Measurements from ENCODE around the gene KSR2. TPM values are rescaled to one million over a fixed set of nuclear protein-coding genes. Genes with fewer than 3 reads are reported as not detected.

The KSR2 gene
- total RNA-seq, 1 donor from 2014 or later: 0.69 TPM

GRCh38 chr12:117502233-117502632 is 466.6 kb downstream of the KSR2 start:
- H3K36me3 Mint-ChIP-seq: no peaks in the 10 kb centered on the region
- H3K9me3 Mint-ChIP-seq: no peaks in the 10 kb centered on the region
- no peak overlapping the region for H3K4me3 Mint-ChIP-seq
- TF ChIP-seq, protein P1, sequence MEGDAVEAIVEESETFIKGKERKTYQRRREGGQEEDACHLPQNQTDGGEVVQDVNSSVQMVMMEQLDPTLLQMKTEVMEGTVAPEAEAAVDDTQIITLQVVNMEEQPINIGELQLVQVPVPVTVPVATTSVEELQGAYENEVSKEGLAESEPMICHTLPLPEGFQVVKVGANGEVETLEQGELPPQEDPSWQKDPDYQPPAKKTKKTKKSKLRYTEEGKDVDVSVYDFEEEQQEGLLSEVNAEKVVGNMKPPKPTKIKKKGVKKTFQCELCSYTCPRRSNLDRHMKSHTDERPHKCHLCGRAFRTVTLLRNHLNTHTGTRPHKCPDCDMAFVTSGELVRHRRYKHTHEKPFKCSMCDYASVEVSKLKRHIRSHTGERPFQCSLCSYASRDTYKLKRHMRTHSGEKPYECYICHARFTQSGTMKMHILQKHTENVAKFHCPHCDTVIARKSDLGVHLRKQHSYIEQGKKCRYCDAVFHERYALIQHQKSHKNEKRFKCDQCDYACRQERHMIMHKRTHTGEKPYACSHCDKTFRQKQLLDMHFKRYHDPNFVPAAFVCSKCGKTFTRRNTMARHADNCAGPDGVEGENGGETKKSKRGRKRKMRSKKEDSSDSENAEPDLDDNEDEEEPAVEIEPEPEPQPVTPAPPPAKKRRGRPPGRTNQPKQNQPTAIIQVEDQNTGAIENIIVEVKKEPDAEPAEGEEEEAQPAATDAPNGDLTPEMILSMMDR (IDR thresholded peaks at IDR 0.05; ENCODE audit: unreplicated experiment): no peak
- H3K27ac Mint-ChIP-seq: no peak overlapping the region
- peaks cover 15% of the 10 kb centered on the region for H3K4me1 Mint-ChIP-seq
- DNase-seq (ENCODE audit: low spot score in 2 of 2, unreplicated experiment in 2 of 2): no peak
- peaks cover 65% of the 10 kb centered on the region for H3K27me3 Mint-ChIP-seq (ENCODE audit: low read depth)

- TF ChIP-seq, protein P1 (IDR thresholded peaks at IDR 0.05; ENCODE audit: unreplicated experiment): no peak
- Mint-ChIP-seq H3K27me3 (ENCODE audit: low read depth) (peaks cover 59% of the 10 kb centered on the region), H3K9me3 (no peaks in the 10 kb centered on the region), H3K4me1 (peaks cover 18% of the 10 kb centered on the region), H3K27ac (no peak overlapping the region), H3K36me3 (no peaks in the 10 kb centered on the region), H3K4me3 (no peak overlapping the region)
- no peak for DNase-seq (ENCODE audit: low spot score in 2 of 2, unreplicated experiment in 2 of 2)
Measured at GRCh38 chr12:117501076-117501869, 467.5 kb downstream of the KSR2 start.

DNA sequence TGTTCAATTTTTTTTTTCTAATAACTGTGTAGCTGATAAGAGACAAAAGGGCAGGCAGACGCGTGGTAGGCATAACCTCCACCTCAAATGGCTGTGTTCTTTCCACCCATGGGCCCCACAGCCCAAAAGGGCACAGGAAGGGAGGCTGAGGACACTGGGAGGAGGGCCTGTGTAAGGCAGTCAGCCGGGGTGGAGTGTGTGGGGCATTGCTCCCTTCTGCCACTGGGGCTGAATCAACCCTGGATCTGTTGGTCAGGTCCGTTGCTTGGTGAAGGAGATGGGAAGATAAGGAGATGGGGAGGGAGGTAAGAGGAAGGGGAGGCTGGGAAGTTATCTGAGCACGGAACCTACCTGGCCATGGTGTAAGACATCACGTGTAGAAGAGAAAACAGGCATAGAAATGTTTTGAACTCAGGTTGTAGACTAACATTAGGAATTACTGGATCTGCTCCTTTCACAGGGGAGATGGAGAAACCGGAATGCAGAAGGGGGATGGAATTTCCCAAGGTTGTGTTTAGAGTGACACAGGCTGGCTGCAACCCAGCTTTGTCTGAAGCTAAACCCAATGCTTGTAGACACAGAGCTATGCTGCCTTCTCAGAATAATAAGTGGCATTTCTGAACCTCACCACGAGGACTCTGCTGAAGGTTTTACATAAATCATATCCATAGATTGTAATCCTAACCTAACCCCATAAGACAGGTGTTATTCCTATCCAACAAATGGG is 468.9 kb downstream of the KSR2 start:
- Mint-ChIP-seq H3K9me3 (no peaks in the 10 kb centered on the region), H3K4me1 (peaks cover 30% of the 10 kb centered on the region), H3K36me3 (no peaks in the 10 kb centered on the region), H3K27ac (no peak overlapping the region), H3K4me3 (no peak overlapping the region), H3K27me3 (ENCODE audit: low read depth) (peaks cover 47% of the 10 kb centered on the region)
- no peak for DNase-seq (ENCODE audit: low spot score in 2 of 2, unreplicated experiment in 2 of 2)
- TF ChIP-seq, protein P1 (IDR thresholded peaks at IDR 0.05; ENCODE audit: unreplicated experiment): no peak

- TF ChIP-seq, protein P1 (IDR thresholded peaks at IDR 0.05; ENCODE audit: unreplicated experiment): no peak
- DNase-seq (ENCODE audit: low spot score in 2 of 2, unreplicated experiment in 2 of 2): no peak
- H3K4me1 Mint-ChIP-seq: peaks cover 30% of the 10 kb centered on the region
- H3K9me3 Mint-ChIP-seq: no peaks in the 10 kb centered on the region
- peaks cover 37% of the 10 kb centered on the region for H3K27me3 Mint-ChIP-seq (ENCODE audit: low read depth)
- H3K27ac Mint-ChIP-seq: no peak overlapping the region
- no peak overlapping the region for H3K4me3 Mint-ChIP-seq
- no peaks in the 10 kb centered on the region for H3K36me3 Mint-ChIP-seq
Measured at GRCh38 chr12:117498880-117499279, 469.9 kb downstream of the KSR2 start.

GRCh38 chr12:117498256-117498655 is 470.5 kb downstream of the KSR2 start:
- H3K9me3 Mint-ChIP-seq: no peaks in the 10 kb centered on the region
- H3K4me1 Mint-ChIP-seq: peaks cover 30% of the 10 kb centered on the region
- H3K27ac Mint-ChIP-seq: no peak overlapping the region
- no peaks in the 10 kb centered on the region for H3K36me3 Mint-ChIP-seq
- peaks cover 33% of the 10 kb centered on the region for H3K27me3 Mint-ChIP-seq (ENCODE audit: low read depth)
- H3K4me3 Mint-ChIP-seq: no peak overlapping the region
- no peak for DNase-seq (ENCODE audit: low spot score in 2 of 2, unreplicated experiment in 2 of 2)
- TF ChIP-seq, protein P1 (IDR thresholded peaks at IDR 0.05; ENCODE audit: unreplicated experiment): no peak
